Measurements from ENCODE around the gene ERCC2.

The ERCC2 gene

DNA sequence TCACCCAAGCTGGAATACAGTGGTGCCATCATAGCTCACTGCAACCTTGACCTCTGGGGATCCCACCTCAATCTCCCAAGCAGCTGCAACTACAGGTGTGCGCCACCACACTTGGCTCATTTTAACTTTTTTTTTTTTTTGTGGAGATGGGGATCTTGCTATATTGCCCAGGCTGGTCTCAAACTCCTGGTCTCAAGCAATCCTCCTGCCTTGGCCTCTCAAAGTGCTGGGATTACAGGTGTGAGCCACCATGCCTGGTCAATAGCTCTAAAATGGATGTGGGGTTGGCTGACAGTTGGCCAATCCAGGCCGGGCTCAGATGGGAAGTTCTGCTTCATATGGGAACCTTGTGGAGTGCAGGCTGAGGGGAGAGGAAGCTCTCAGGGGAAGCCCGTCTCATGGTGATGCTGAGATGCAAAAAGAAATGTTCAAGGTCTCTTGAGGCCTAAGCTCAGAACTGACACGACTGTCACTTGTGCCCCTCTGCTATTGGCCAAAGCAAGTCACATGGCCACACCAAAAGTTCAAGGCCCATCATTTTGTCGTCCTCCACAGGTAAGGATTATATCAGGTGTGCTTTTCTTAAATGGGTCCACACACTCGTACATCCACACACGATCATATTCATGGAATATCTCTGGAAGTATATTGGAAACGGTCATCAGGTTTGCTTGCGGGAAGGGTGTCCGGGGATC is 36.6 kb downstream of the ERCC2 start:
- H3K27ac ChIP-seq (ENCODE audit: low read depth, low read length) = no peak overlapping the region
- H3K27me3 ChIP-seq (ENCODE audit: insufficient read depth, low read length) = no peaks in the 10 kb centered on the region
- H2AFZ ChIP-seq (ENCODE audit: low read length, unreplicated experiment) = no peak overlapping the region
- H3K4me1 ChIP-seq (ENCODE audit: control insufficient read depth, insufficient read depth, low read length, unreplicated experiment) = no peaks in the 10 kb centered on the region
- no peak overlapping the region for H3K4me3 ChIP-seq (ENCODE audit: low read depth, low read length)
- H3K79me2 ChIP-seq (ENCODE audit: control insufficient read depth, insufficient read depth, low read length, unreplicated experiment) = no peaks in the 10 kb centered on the region
- H3K36me3 ChIP-seq (ENCODE audit: insufficient read depth, low read length) = no peaks in the 10 kb centered on the region

DNA sequence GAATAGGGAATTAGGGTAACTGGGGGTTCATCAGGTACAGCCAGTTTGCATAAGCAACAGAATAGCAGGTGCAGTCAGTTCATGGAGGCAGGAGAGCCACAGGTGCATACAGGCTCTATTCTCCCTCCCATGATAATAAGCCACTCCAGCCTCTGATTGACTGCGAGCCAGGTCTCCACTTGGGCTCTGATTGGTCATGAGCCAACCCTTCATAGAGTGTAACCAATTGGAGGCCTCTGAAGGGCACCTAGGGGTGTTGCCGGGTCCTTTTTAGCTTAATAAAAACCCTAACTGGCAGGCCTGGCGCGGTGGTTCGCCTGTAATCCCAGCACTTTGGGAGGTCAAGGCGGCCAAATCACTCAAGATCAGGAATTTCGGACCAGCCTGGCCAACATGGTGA is 39.0 kb downstream of the ERCC2 start:
- Histone ChIP-seq H3K4me1 (ENCODE audit: control insufficient read depth, insufficient read depth, low read length, unreplicated experiment) (no peaks in the 10 kb centered on the region), H3K36me3 (ENCODE audit: insufficient read depth, low read length) (no peaks in the 10 kb centered on the region), H3K27ac (ENCODE audit: low read depth, low read length) (no peak overlapping the region), H3K79me2 (ENCODE audit: control insufficient read depth, insufficient read depth, low read length, unreplicated experiment) (no peaks in the 10 kb centered on the region), H2AFZ (ENCODE audit: low read length, unreplicated experiment) (no peak overlapping the region), H3K4me3 (ENCODE audit: low read depth, low read length) (no peak overlapping the region), H3K27me3 (ENCODE audit: insufficient read depth, low read length) (no peaks in the 10 kb centered on the region)

DNA sequence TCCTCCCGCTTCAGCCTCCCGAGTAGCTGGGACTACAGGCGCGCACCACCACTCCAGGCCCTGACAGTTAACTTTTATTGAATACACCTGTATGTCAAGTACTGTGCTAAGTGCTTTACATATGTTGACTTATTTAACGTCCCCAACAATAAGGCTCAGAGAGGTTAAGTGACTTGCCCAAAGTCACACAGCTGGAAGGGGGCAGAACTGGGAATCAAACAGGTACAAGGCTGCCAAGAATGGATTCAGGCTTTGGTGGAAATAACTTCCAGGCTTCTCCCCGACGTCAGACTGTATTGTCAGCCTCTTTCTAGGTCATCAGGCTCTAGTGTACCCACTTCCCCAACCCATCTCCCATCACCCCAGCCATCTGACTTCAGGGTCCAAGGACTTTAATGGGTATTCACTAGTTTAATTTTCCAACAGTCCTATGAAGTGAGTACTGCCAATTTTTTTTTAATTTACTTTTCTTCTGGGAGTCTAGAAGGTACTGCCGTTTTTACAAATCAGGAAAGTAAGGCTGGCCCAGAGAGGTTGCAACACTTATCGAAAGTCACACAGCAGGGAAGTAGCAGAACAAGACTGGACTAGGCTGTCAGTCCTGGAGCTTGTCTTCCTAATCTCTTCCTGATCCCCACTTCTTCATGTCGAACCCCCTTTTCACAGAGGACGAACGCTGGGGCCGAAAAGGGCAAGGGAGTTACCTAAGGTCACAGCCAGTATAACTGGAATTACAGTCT is 42.8 kb downstream of the ERCC2 start:
- H3K4me3 ChIP-seq (ENCODE audit: low read depth, low read length) = no peak overlapping the region
- no peak overlapping the region for H2AFZ ChIP-seq (ENCODE audit: low read length, unreplicated experiment)
- H3K27ac ChIP-seq (ENCODE audit: low read depth, low read length) = no peak overlapping the region
- H3K27me3 ChIP-seq (ENCODE audit: insufficient read depth, low read length) = peaks cover 6% of the 10 kb centered on the region
- H3K79me2 ChIP-seq (ENCODE audit: control insufficient read depth, insufficient read depth, low read length, unreplicated experiment) = no peaks in the 10 kb centered on the region
- H3K4me1 ChIP-seq (ENCODE audit: control insufficient read depth, insufficient read depth, low read length, unreplicated experiment) = no peaks in the 10 kb centered on the region
- no peaks in the 10 kb centered on the region for H3K36me3 ChIP-seq (ENCODE audit: insufficient read depth, low read length)

DNA sequence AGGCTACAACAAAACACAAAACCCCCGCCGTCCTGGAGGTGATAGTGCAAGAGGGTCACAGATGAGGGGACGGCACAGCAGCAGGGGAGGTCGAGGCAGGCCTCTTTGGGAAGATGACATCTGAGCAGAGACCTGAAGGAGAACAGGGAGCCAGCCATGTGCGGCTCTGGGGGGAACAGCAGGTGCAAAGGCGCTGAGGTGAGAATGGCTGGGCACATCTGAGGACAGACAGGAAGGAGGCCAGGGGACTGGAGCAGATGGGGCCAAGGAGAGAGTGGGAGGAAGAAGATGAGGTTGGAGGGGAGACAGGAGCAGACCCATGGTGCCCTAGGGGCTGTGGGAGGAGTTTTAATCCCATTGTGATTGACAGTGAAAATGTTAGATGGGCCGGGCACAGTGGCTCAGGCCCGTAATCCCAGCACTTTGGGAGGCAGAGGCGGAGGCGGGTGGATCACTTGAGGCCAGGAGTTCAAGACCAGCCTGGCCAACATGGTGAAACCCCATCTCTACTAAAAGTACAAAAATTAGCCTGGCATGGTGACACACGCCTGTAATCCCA is 45.9 kb downstream of the ERCC2 start:
- Histone ChIP-seq H3K4me1 (ENCODE audit: control insufficient read depth, insufficient read depth, low read length, unreplicated experiment) (no peaks in the 10 kb centered on the region), H3K27ac (ENCODE audit: low read depth, low read length) (no peak overlapping the region), H3K36me3 (ENCODE audit: insufficient read depth, low read length) (no peaks in the 10 kb centered on the region), H3K27me3 (ENCODE audit: insufficient read depth, low read length) (peaks cover 6% of the 10 kb centered on the region), H2AFZ (ENCODE audit: low read length, unreplicated experiment) (no peak overlapping the region), H3K79me2 (ENCODE audit: control insufficient read depth, insufficient read depth, low read length, unreplicated experiment) (no peaks in the 10 kb centered on the region), H3K4me3 (ENCODE audit: low read depth, low read length) (no peak overlapping the region)

DNA sequence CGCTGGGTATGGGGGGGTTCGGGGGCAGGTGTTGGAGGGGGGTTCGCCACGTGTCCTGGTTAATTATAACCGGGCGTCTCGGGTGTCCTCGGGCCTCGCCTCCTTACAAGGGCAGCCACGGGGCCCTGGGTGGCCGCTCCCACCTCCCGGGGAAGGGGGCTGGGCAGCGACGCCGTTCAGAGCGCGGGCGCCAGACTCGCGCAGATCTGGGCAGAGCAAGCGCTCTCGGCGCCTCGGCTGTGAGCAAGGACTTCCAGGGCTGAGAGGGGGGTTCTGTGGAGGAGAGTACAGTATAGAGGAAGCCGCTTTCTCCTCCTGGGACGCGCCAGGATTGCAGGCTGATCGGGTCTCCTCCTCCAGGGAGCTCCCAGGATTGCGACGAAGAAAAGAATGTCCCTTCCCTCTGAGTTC is 46.7 kb downstream of the ERCC2 start:
- no peak overlapping the region for H2AFZ ChIP-seq (ENCODE audit: low read length, unreplicated experiment)
- H3K27me3 ChIP-seq (ENCODE audit: insufficient read depth, low read length) = peaks cover 6% of the 10 kb centered on the region
- H3K79me2 ChIP-seq (ENCODE audit: control insufficient read depth, insufficient read depth, low read length, unreplicated experiment) = no peaks in the 10 kb centered on the region
- H3K27ac ChIP-seq (ENCODE audit: low read depth, low read length) = no peak overlapping the region
- H3K4me3 ChIP-seq (ENCODE audit: low read depth, low read length) = peak overlapping the region; percentile 49; the same call in 1 of the 2 replicates
- H3K4me1 ChIP-seq (ENCODE audit: control insufficient read depth, insufficient read depth, low read length, unreplicated experiment) = no peaks in the 10 kb centered on the region
- no peaks in the 10 kb centered on the region for H3K36me3 ChIP-seq (ENCODE audit: insufficient read depth, low read length)

DNA sequence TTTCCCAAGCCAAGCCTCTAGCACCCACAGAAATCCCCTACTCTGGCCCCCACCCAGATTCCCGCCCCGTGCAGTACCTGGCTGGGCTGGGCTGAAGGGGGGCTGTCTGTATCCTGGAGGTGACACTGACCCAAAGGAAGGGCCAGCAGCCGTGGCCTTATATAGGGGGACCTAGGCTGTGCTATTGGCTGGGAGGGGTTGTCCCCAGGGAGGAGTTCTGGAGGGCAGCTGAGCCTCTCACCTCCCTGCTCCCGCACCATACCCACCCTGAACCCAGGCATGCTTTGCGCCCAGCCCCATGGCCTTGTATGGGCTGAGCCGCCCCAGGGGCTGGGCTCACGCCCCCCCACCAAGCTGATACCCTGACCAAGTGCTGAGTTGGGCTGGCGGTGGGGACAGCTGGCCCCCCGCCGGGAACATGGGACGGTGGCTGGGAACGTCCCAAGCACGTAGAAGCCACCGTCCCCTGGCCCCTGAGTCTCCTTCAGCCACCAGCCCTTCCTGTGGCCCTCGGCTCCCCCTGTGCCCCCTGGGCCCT is 47.6 kb downstream of the ERCC2 start, which contains the start of gene CKM:
CKM (minus strand) TSS at position 132 of the 538 bp plus-strand sequence. CDS start 3,162 bp downstream, outside the sequence.
- Histone ChIP-seq H3K27ac (ENCODE audit: low read depth, low read length) (no peak within 1 kb of the TSS), H3K36me3 (ENCODE audit: insufficient read depth, low read length) (no peaks in the 10 kb centered on the region), H3K27me3 (ENCODE audit: insufficient read depth, low read length) (peaks cover 6% of the 10 kb centered on the region), H2AFZ (ENCODE audit: low read length, unreplicated experiment) (no peak within 1 kb of the TSS), H3K4me1 (ENCODE audit: control insufficient read depth, insufficient read depth, low read length, unreplicated experiment) (no peaks in the 10 kb centered on the region), H3K79me2 (ENCODE audit: control insufficient read depth, insufficient read depth, low read length, unreplicated experiment) (no peaks in the 10 kb centered on the region), H3K4me3 (ENCODE audit: low read depth, low read length) (peak within 1 kb of the TSS; percentile 49; the same call in 1 of the 2 replicates)

DNA sequence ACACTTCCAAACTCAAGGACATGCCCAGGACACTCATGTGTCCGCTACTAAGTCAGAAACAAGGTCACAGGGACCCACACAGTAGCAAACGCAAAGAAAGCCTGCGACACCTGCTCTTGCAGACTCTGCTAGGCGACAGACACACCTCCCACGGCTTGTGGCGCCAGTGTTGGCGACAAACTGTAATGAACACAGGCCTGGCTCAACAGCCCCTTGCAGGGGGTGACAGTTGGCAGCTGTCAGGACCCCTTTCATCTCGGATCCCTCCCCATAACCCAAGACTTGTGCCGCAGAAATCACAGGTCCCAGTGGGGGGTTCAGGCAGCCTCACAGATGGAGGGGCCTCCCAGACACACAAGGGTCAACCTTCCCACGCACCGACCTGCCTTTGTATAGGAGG is 48.1 kb downstream of the ERCC2 start:
- H3K36me3 ChIP-seq (ENCODE audit: insufficient read depth, low read length) = no peaks in the 10 kb centered on the region
- H3K79me2 ChIP-seq (ENCODE audit: control insufficient read depth, insufficient read depth, low read length, unreplicated experiment) = no peaks in the 10 kb centered on the region
- H3K27ac ChIP-seq (ENCODE audit: low read depth, low read length) = no peak overlapping the region
- peaks cover 6% of the 10 kb centered on the region for H3K27me3 ChIP-seq (ENCODE audit: insufficient read depth, low read length)
- no peaks in the 10 kb centered on the region for H3K4me1 ChIP-seq (ENCODE audit: control insufficient read depth, insufficient read depth, low read length, unreplicated experiment)
- H2AFZ ChIP-seq (ENCODE audit: low read length, unreplicated experiment) = no peak overlapping the region
- H3K4me3 ChIP-seq (ENCODE audit: low read depth, low read length) = no peak overlapping the region

DNA sequence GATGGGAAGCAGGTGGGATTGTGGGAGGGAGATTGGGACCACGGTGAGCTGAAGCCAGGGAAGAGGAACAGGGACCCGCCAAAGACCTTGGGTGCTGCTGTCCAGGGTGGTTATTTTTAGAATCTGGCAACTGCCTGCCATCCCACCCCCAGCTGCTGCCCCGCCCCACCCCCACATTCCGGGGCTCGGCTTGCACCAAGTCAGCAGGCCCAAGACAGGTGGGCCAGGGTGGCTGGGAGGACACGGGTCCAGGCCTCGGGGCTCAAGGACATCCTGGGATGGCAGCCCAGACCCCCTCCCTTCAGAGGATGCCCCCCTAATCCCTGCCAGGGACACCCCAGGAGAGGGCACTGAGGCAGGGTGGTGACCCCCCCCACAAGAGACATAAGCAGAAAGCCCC is 48.5 kb downstream of the ERCC2 start:
- Histone ChIP-seq H3K4me1 (ENCODE audit: control insufficient read depth, insufficient read depth, low read length, unreplicated experiment) (no peaks in the 10 kb centered on the region), H3K4me3 (ENCODE audit: low read depth, low read length) (no peak overlapping the region), H3K27ac (ENCODE audit: low read depth, low read length) (no peak overlapping the region), H3K27me3 (ENCODE audit: insufficient read depth, low read length) (peaks cover 6% of the 10 kb centered on the region), H3K36me3 (ENCODE audit: insufficient read depth, low read length) (no peaks in the 10 kb centered on the region), H3K79me2 (ENCODE audit: control insufficient read depth, insufficient read depth, low read length, unreplicated experiment) (no peaks in the 10 kb centered on the region), H2AFZ (ENCODE audit: low read length, unreplicated experiment) (no peak overlapping the region)

DNA sequence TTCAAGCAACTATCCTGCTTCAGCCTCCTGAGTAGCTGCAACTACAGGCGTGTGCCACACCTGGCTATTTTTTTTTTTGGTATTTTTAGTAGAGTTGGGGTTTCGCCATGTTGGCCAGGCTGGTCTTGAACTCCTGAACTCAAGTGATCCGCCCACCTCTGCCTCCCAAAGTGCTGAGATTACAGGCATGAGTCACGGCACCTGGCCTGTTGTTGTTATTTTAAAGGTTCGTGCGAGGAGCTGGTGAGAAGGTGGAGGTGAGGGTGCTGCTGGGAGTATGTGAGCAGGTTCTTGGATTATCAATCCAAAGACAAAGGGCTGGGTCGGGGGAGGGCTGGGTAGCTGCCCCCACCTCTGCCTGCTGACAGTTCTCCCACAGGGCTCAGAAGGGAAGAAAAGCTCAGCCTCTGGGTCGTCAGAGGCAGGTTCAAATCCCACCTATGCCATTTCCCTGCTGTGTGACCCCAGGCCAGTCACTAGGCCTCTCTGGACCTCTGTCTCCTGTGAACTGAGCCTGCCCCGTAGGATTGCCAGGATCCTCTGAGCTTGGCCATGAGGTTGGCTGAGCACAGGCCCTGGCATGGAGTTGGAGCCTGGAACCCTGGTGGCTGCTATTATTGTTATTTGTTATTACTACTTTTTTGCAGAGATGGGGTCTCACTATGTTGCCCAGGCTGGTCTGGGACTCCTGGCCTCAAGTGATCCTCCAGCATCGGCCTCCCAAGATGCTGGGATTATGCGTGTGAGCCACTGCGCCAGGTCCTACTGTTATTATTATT is 49.2 kb downstream of the ERCC2 start:
- H3K36me3 ChIP-seq (ENCODE audit: insufficient read depth, low read length) = no peaks in the 10 kb centered on the region

DNA sequence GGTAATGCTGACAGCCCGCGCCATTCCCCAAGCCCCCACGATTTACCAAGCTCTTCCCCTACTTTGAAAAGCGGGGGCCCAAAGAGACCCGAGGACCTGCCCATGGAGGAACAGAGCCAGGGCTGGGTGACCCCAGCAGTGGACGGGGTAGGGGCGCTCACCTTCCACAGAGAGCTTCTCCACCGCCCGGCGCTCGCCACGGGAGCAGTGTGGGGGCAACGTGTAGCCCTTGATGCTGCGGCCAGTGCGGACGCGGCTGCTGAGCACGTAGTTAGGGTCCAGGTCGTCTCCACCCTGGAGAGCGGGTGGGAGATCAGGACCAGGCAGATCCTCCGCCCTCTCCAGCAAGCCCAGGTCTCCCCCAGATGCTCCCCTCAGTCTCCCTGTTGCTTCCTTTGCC is 55.1 kb downstream of the ERCC2 start:
- Histone ChIP-seq H3K4me1 (ENCODE audit: control insufficient read depth, insufficient read depth, low read length, unreplicated experiment) (no peaks in the 10 kb centered on the region), H2AFZ (ENCODE audit: low read length, unreplicated experiment) (no peak overlapping the region), H3K27me3 (ENCODE audit: insufficient read depth, low read length) (no peaks in the 10 kb centered on the region), H3K79me2 (ENCODE audit: control insufficient read depth, insufficient read depth, low read length, unreplicated experiment) (no peaks in the 10 kb centered on the region), H3K4me3 (ENCODE audit: low read depth, low read length) (no peak overlapping the region), H3K27ac (ENCODE audit: low read depth, low read length) (no peak overlapping the region), H3K36me3 (ENCODE audit: insufficient read depth, low read length) (no peaks in the 10 kb centered on the region)

More for the DNA sequence above, 49.2 kb downstream of the ERCC2 start:
- no peak overlapping the region for H2AFZ ChIP-seq (ENCODE audit: low read length, unreplicated experiment)
- H3K27me3 ChIP-seq (ENCODE audit: insufficient read depth, low read length) = peaks cover 6% of the 10 kb centered on the region
- H3K4me1 ChIP-seq (ENCODE audit: control insufficient read depth, insufficient read depth, low read length, unreplicated experiment) = no peaks in the 10 kb centered on the region
- H3K79me2 ChIP-seq (ENCODE audit: control insufficient read depth, insufficient read depth, low read length, unreplicated experiment) = no peaks in the 10 kb centered on the region
- H3K4me3 ChIP-seq (ENCODE audit: low read depth, low read length) = no peak overlapping the region
- H3K27ac ChIP-seq (ENCODE audit: low read depth, low read length) = no peak overlapping the region
